SU-DHL-6 (cell line): Measurements from ENCODE around the gene SREBF1.

Experiments used
- H2AFZ ChIP-seq: fragments of 200-600 bp; sonication (generic); 2 replicates; pipeline ENCODE4 v1.6.1; 2014; ENCODE audit warnings: low read depth, mild to moderate bottlenecking, moderate library complexity, mixed read lengths, antibody characterized with exemption, low read length; ENCODE audit not compliant: severe bottlenecking
- H3F3A ChIP-seq: fragments of 200-600 bp; shearing (Covaris generic); 2 replicates; pipeline ENCODE4 v1.6.0; 2016; ENCODE audit warnings: antibody characterized with exemption, mild to moderate bottlenecking; ENCODE audit not compliant: insufficient read depth
- H3K27ac ChIP-seq: fragments of 200-600 bp; sonication (generic); 2 replicates; pipeline ENCODE4 v1.5.1; 2016; ENCODE audit warnings: low read depth, mild to moderate bottlenecking, low read length, moderate library complexity, mixed read lengths
- H3K27me3 ChIP-seq: fragments of 200-600 bp; sonication (generic), shearing (Covaris generic); 2 replicates; pipeline ENCODE4 v1.6.0; 2014; ENCODE audit warnings: mild to moderate bottlenecking, low read length
- H3K36me3 ChIP-seq: fragments of 200-600 bp; sonication (generic); 2 replicates; pipeline ENCODE4 v1.6.1; 2014; ENCODE audit warnings: mild to moderate bottlenecking, low read length, mixed read lengths
- H3K4me2 ChIP-seq: fragments of 300-600, 200-600 bp; shearing (Covaris generic), sonication (generic); 2 replicates; pipeline ENCODE4 v1.6.0; 2014; ENCODE audit warnings: low read length, low read depth, mild to moderate bottlenecking; ENCODE audit not compliant: poor library complexity, severe bottlenecking
- H3K4me3 ChIP-seq: fragments of 200-600 bp; sonication (generic); 2 replicates; pipeline ENCODE4 v1.5.1; 2014; ENCODE audit warnings: antibody characterized with exemption, low read length, mild to moderate bottlenecking, mixed read lengths; ENCODE audit not compliant: insufficient read depth, poor library complexity, severe bottlenecking
- H3K79me2 ChIP-seq: fragments of 200-600 bp; sonication (generic); 2 replicates; pipeline ENCODE4 v1.6.1; 2014; ENCODE audit warnings: mild to moderate bottlenecking, low read length, moderate library complexity; ENCODE audit not compliant: insufficient read depth
- H3K9ac ChIP-seq: fragments of 200-600 bp; sonication (generic); 2 replicates; pipeline ENCODE4 v1.7.0; 2014; ENCODE audit warnings: mild to moderate bottlenecking, low read length
- H3K9me2 ChIP-seq: fragments of 200-600 bp; sonication (generic); replicated peaks from 2 replicates; pipeline ENCODE4 v1.6.1; 2014; ENCODE audit warnings: low read length; ENCODE audit not compliant: insufficient read depth
- H3K9me3 ChIP-seq: fragments of 200-600 bp; sonication (generic); 2 replicates; pipeline ENCODE4 v1.6.1; 2014; ENCODE audit warnings: low read length, mixed read lengths; ENCODE audit not compliant: insufficient read depth
- H4K20me1 ChIP-seq: fragments of 200-600 bp; sonication (generic); 2 replicates; pipeline ENCODE4 v1.6.1; 2014; ENCODE audit warnings: low read depth, mild to moderate bottlenecking, antibody characterized with exemption, low read length, moderate library complexity, mixed read lengths
- EZH2phosphoT487 ChIP-seq: fragments of 200-600 bp; sonication (generic), shearing (Covaris generic); conservative IDR thresholded peaks from 2 replicates; pipeline ENCODE4 v1.6.1; 2018; ENCODE audit warnings: mild to moderate bottlenecking, antibody characterized with exemption, low read length, moderate library complexity, mixed read lengths
- TF ChIP-seq, protein P1 (sequence below): fragments of 200-600 bp; sonication (generic); IDR thresholded peaks from one replicate; pipeline ENCODE4 v1.5.1; 2017; ENCODE audit warnings: antibody characterized with exemption, mild to moderate bottlenecking, low read length, moderate library complexity; ENCODE audit not compliant: insufficient read depth, poor library complexity, severe bottlenecking

Gene SREBF1

DNA sequence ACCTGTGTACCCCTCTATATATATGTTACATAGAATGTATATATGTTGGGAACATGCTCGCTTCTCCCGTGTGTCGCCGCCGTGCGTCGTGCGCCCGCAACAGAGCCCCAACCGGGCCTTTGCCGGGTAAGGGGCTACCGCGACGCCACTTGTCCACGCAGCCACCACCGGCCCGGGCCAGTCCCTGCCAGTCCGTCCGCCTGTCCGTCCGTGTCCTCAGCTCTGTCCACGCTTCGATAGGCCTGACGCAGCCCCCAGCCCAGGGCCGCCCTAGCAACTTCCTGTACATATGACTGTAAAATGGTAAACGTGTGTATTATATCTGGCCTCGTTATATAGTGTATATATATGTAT is 25.9 kb downstream of the SREBF1 start:
- Histone ChIP-seq H3K27me3 (no peaks in the 10 kb centered on the region), H3K27ac (no peak overlapping the region), H3K79me2 (no peaks in the 10 kb centered on the region), H3K9me2 (no peaks in the 10 kb centered on the region), H3K9ac (no peak overlapping the region), H3K36me3 (no peaks in the 10 kb centered on the region), H3K9me3 (no peaks in the 10 kb centered on the region), H4K20me1 (no peaks in the 10 kb centered on the region), H3K4me2 (no peak overlapping the region), H3K4me3 (no peak overlapping the region), H2AFZ (no peak overlapping the region), H3F3A (no peaks in the 10 kb centered on the region)
- TF ChIP-seq EZH2phosphoT487 = no peak
- TF ChIP-seq, protein P1, sequence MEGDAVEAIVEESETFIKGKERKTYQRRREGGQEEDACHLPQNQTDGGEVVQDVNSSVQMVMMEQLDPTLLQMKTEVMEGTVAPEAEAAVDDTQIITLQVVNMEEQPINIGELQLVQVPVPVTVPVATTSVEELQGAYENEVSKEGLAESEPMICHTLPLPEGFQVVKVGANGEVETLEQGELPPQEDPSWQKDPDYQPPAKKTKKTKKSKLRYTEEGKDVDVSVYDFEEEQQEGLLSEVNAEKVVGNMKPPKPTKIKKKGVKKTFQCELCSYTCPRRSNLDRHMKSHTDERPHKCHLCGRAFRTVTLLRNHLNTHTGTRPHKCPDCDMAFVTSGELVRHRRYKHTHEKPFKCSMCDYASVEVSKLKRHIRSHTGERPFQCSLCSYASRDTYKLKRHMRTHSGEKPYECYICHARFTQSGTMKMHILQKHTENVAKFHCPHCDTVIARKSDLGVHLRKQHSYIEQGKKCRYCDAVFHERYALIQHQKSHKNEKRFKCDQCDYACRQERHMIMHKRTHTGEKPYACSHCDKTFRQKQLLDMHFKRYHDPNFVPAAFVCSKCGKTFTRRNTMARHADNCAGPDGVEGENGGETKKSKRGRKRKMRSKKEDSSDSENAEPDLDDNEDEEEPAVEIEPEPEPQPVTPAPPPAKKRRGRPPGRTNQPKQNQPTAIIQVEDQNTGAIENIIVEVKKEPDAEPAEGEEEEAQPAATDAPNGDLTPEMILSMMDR = no peak

DNA sequence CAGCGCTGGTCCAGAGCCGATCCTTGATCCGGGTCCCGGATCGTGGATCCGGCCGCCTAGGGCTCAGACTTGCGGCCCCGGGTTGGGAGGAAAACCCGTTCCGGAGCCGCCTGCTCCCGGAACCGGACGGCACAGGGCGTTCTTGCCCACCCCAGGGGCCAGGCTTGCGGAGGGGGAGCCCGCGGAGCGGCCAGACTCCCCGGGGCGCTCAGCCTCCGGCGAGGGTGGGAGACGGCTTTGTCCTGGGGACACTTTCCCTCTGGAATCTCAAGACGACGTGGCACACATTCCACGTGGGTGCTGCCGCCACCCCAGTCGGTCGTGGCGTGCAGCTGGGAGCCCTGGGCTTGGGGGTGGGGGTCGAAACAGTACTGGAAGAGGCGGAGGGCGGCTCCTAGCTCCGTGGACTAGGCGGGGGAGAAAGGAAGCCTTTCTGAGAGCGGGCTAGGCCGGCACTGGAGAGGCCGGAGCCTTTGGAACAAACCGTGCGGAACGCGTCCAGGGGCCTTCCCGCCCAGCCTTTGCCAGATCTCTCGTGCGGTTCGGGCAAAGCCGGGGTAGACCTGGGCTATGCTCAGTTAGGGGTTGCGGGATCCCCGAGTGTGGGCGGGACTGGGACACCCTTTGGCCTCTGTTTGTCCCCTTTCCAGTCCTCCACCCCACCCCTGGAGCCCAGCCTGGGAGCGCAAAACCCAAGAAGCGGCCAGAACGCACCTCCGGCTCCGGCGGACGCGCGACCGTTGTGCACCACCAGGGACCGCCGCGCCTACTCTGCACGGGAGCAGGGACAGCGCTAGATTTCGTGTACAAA is 26.5 kb downstream of the SREBF1 start:
- no peaks in the 10 kb centered on the region for H3K9me3 ChIP-seq

DNA sequence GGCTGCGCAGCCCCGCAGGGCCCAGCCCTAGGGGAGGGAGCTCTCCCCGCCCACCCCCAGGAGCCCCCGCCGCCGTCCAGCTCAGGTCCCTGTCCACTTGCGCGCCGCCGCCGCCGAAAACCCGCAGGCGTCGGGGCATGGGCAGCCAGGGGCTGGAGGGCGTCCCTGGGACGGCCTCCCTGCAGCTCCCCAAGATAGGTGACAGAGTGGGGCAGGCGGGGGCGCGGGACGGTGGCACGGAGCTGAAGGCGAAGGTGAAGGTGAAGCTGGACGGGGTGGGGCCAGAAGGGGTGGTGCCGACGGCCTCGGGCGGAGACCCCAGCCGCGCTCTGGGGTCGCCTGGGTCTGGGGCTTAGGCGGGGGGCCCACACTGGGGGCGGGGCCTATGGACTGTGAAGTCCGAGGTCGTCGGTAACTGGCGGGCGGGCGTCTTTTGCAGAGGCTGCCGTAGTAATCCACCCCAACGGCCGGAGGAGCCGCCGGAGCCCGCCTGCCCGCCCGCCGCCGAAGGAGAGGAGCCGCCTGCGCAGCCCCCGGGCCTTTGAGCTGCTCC is 27.2 kb downstream of the SREBF1 start:
- Histone ChIP-seq H3K79me2 (no peaks in the 10 kb centered on the region), H3K27ac (no peak overlapping the region), H4K20me1 (no peaks in the 10 kb centered on the region), H3K36me3 (no peaks in the 10 kb centered on the region), H3K4me3 (no peak overlapping the region), H3K9me3 (no peaks in the 10 kb centered on the region), H3K4me2 (no peak overlapping the region), H3K9me2 (no peaks in the 10 kb centered on the region), H2AFZ (no peak overlapping the region), H3K9ac (no peak overlapping the region), H3F3A (no peaks in the 10 kb centered on the region), H3K27me3 (no peaks in the 10 kb centered on the region)
- TF ChIP-seq, protein P1 = no peak
- TF ChIP-seq EZH2phosphoT487 = no peak

More for the DNA sequence above, 26.5 kb downstream of the SREBF1 start:
- H4K20me1 ChIP-seq = no peaks in the 10 kb centered on the region
- H3K9me2 ChIP-seq = no peaks in the 10 kb centered on the region
- no peaks in the 10 kb centered on the region for H3K79me2 ChIP-seq
- H3F3A ChIP-seq = no peaks in the 10 kb centered on the region
- no peaks in the 10 kb centered on the region for H3K27me3 ChIP-seq
- H3K4me2 ChIP-seq = no peak overlapping the region
- no peak overlapping the region for H2AFZ ChIP-seq
- no peaks in the 10 kb centered on the region for H3K36me3 ChIP-seq
- no peak overlapping the region for H3K9ac ChIP-seq
- no peak overlapping the region for H3K4me3 ChIP-seq
- H3K27ac ChIP-seq = no peak overlapping the region
- TF ChIP-seq, protein P1 = no peak
- TF ChIP-seq EZH2phosphoT487 = no peak
